GM12878 (cell line): ENCODE results near the gene PDPK1.

Experiments used
- BHLHE40 ChIP-seq, 2 experiments: fragments of 450-650 bp in 1 of 2; IDR thresholded peaks; 2 replicates each; pipeline ENCODE4 v1.6.1; 2011 to 2017; ENCODE audit warnings: low read depth in 2 of 2, borderline replicate concordance in 1 of 2, improper control_type of control experiment in 1 of 2, low read length in 1 of 2, mild to moderate bottlenecking in 1 of 2
- CBFB ChIP-seq: IDR thresholded peaks from 2 replicates; pipeline ENCODE4 v1.6.1; 2016; ENCODE audit warnings: antibody characterized with exemption, low read depth
- EED ChIP-seq: sonication (generic); IDR thresholded peaks from 2 replicates; pipeline ENCODE4 v1.6.1; 2016; ENCODE audit warnings: antibody characterized with exemption, low read depth
- NFXL1 ChIP-seq: fragments of 450-650 bp; IDR thresholded peaks from 2 replicates; pipeline ENCODE4 v1.6.1; 2017; ENCODE audit warnings: antibody characterized with exemption, mild to moderate bottlenecking, borderline replicate concordance
- PAX5 ChIP-seq: IDR thresholded peaks from 2 replicates; pipeline ENCODE4 v1.6.1; 2011; ENCODE audit warnings: low read depth, low read length, borderline replicate concordance
- POLR2A ChIP-seq: IDR thresholded peaks from 2 replicates; pipeline ENCODE4 v1.6.1; 2011; ENCODE audit warnings: low read depth, mild to moderate bottlenecking, low read length
- TF ChIP-seq, protein P1 (sequence below), 3 experiments: IDR thresholded peaks in 2 of 3; conservative IDR thresholded peaks in 1 of 3; 2 replicates each; pipeline ENCODE4 v1.5.1; 2011; ENCODE audit warnings: low read depth in 3 of 3, low read length in 3 of 3, mild to moderate bottlenecking in 3 of 3, control low read depth in 2 of 3, moderate library complexity in 2 of 3, inconsistent platforms in 1 of 3, mixed read lengths in 1 of 3; ENCODE audit not compliant: control insufficient read depth in 2 of 3, insufficient read depth in 1 of 3; ENCODE audit errors: extremely low read depth in 1 of 3

- TF ChIP-seq PAX5 (no peak), POLR2A (no peak), NFXL1 (no peak), BHLHE40 (IDR thresholded peaks at IDR 0.05; ENCODE audit: borderline replicate concordance in 1 of 2, low read depth in 2 of 2, low read length in 1 of 2) (no peak), EED (no peak), CBFB (no peak)
- TF ChIP-seq, protein P1, sequence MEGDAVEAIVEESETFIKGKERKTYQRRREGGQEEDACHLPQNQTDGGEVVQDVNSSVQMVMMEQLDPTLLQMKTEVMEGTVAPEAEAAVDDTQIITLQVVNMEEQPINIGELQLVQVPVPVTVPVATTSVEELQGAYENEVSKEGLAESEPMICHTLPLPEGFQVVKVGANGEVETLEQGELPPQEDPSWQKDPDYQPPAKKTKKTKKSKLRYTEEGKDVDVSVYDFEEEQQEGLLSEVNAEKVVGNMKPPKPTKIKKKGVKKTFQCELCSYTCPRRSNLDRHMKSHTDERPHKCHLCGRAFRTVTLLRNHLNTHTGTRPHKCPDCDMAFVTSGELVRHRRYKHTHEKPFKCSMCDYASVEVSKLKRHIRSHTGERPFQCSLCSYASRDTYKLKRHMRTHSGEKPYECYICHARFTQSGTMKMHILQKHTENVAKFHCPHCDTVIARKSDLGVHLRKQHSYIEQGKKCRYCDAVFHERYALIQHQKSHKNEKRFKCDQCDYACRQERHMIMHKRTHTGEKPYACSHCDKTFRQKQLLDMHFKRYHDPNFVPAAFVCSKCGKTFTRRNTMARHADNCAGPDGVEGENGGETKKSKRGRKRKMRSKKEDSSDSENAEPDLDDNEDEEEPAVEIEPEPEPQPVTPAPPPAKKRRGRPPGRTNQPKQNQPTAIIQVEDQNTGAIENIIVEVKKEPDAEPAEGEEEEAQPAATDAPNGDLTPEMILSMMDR (IDR thresholded peaks at IDR 0.05 in 2 of 3, conservative IDR thresholded peaks at IDR 0.05 in 1 of 3; ENCODE audit: control insufficient read depth in 2 of 3, extremely low read depth in 1 of 3, insufficient read depth in 1 of 3, low read depth in 3 of 3, low read length in 3 of 3): no peak
These were observed 44.2 kb upstream of the PDPK1 start for GRCh38 chr16:2493605-2494004.
